ENCODE data around the gene PHACTR1. TPM values are rescaled to one million over a fixed set of nuclear protein-coding genes. Genes with fewer than 3 reads are reported as not detected.

PHACTR1 gene
- total and polyA plus RNA-seq, 7 donors, result 0.04 to 3.0 (median 0.85) TPM

DNA sequence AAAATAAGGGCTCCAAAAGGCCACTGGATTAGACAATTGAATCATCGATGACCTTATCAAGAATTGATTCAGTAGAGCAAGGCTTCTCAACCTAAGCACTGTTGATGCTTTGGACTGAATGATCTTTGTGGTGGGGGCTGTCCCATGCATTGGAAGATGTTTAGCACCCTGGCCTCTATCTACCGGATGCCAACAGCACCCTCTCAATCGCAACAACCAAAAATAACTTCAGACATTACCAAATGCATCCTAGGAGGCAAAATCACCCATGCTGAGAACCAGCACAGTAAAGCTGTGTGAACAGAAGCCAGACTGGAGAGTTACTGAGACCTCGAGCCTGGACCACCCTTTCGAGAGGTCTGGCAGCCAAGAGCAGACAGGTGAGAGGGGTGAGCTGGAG lies 544.3 kb downstream of the PHACTR1 start:
- no peak for ATAC-seq
- Histone ChIP-seq H3K27ac (no peak overlapping the region), H3K27me3 (ENCODE audit: insufficient read depth in 3 of 3, low read length in 2 of 3) (no peaks in the 10 kb centered on the region), H3K9me3 (no peaks in the 10 kb centered on the region), H3K4me1 (no peaks in the 10 kb centered on the region), H3K4me3 (no peak overlapping the region), H3K36me3 (ENCODE audit: insufficient read depth in 1 of 2, low read depth in 1 of 2) (no peaks in the 10 kb centered on the region)
- 80 to 93% (median 82%) methylated on average over 5 of the region's 5 CpGs for WGBS, 3 donors
- no peak for TF ChIP-seq CTCF (IDR thresholded peaks at IDR 0.05)
- intact Hi-C loops (cut with DNase I), result no loop called here
- DNase-seq, result no peak

DNA sequence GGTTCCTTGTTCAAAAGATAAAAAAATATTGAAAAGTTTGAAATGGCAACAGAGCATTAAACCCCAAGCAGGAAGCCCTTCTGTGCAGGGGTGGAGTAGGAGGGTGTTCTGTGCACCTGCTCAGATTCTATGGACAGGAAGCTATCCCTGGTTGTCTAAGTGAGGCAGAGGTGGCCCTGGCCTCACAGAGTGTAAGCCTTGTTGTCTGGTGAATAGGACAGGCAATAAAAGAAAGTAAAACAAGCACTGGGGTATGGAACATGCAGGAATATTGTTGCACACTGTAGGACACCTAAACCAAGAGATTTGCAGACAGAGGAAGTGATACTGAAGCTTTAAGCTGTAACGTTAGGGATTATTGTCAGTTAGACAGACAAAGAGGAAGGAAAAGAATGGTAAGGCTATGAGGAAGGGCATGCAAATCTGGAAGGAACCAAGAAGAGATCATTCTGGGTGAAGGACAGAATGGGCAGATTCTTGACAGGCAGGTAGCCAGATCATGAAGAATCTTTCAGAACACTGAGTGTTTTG lies 545.0 kb downstream of the PHACTR1 start:
- intact Hi-C loops (cut with DNase I), result no loop called here
- TF ChIP-seq CTCF (IDR thresholded peaks at IDR 0.05), result no peak
- ATAC-seq, result no peak

GRCh38 chr6:13262302-13263230 lies 546.0 kb downstream of the PHACTR1 start:
- no peaks in the 10 kb centered on the region for H3K36me3 ChIP-seq (ENCODE audit: insufficient read depth in 1 of 2, low read depth in 1 of 2)
- intact Hi-C loops (cut with DNase I), result no loop called here
- no peaks in the 10 kb centered on the region for H3K4me1 ChIP-seq
- no peak overlapping the region for H3K27ac ChIP-seq
- TF ChIP-seq CTCF (IDR thresholded peaks at IDR 0.05), result no peak
- no peaks in the 10 kb centered on the region for H3K27me3 ChIP-seq (ENCODE audit: insufficient read depth in 3 of 3, low read length in 2 of 3)
- no peak for ATAC-seq
- no peak for DNase-seq
- 19 to 29% (median 21%) methylated on average over 1 of the region's 1 CpG for WGBS, 3 donors
- no peak overlapping the region for H3K4me3 ChIP-seq
- no peaks in the 10 kb centered on the region for H3K9me3 ChIP-seq

More for the DNA sequence above, 545.0 kb downstream of the PHACTR1 start:
- no peaks in the 10 kb centered on the region for H3K9me3 ChIP-seq
- no peak overlapping the region for H3K27ac ChIP-seq
- no peak overlapping the region for H3K4me3 ChIP-seq
- WGBS, 3 donors, result 43 to 60% (median 48%) methylated on average over 1 of the region's 1 CpG
- H3K4me1 ChIP-seq, result no peaks in the 10 kb centered on the region
- H3K27me3 ChIP-seq (ENCODE audit: insufficient read depth in 3 of 3, low read length in 2 of 3), result no peaks in the 10 kb centered on the region
- H3K36me3 ChIP-seq (ENCODE audit: insufficient read depth in 1 of 2, low read depth in 1 of 2), result no peaks in the 10 kb centered on the region
- DNase-seq, result no peak

GRCh38 chr6:13263669-13264068 lies 547.1 kb downstream of the PHACTR1 start:
- H3K9me3 ChIP-seq, result no peaks in the 10 kb centered on the region
- H3K27me3 ChIP-seq (ENCODE audit: insufficient read depth in 3 of 3, low read length in 2 of 3), result no peaks in the 10 kb centered on the region
- H3K36me3 ChIP-seq (ENCODE audit: insufficient read depth in 1 of 2, low read depth in 1 of 2), result no peaks in the 10 kb centered on the region
- intact Hi-C loops (cut with DNase I), result no loop called here
- no peaks in the 10 kb centered on the region for H3K4me1 ChIP-seq
- no peak overlapping the region for H3K27ac ChIP-seq
- WGBS, 3 donors, result 89 to 93% (median 93%) methylated on average over 6 of the region's 6 CpGs
- DNase-seq, result no peak
- no peak overlapping the region for H3K4me3 ChIP-seq
- no peak for TF ChIP-seq CTCF (IDR thresholded peaks at IDR 0.05)
- ATAC-seq, result no peak
